Measurements from ENCODE around the gene RPL7L1. TPM values are rescaled to one million over a fixed set of nuclear protein-coding genes. Genes with fewer than 3 reads are reported as not detected.

RPL7L1 gene
- total and polyA plus RNA-seq, 2 of the 4 experiments (the other 2 are of a cell fraction): 43.0 to 112 TPM

GRCh38 chr6:42909835-42910234 is 30.4 kb downstream of the RPL7L1 start:
- Histone ChIP-seq H3K56ac (ENCODE audit: extremely low read depth, insufficient read depth, low read length) (no peak overlapping the region), H3K79me1 (ENCODE audit: low read depth in 1 of 2, low read length in 2 of 2) (no peaks in the 10 kb centered on the region), H3K4me3 (ENCODE audit: insufficient read depth, low read depth, low read length) (no peak overlapping the region), H3K18ac (ENCODE audit: low read depth, low read length) (no peak overlapping the region), H4K20me1 (ENCODE audit: insufficient read depth, low read length) (no peaks in the 10 kb centered on the region), H3K9me3 (ENCODE audit: control insufficient read depth, insufficient read depth, low read length) (no peaks in the 10 kb centered on the region), H2AFZ (replicated peaks; ENCODE audit: low read length, poor library complexity) (no peak overlapping the region), H2BK20ac (ENCODE audit: low read depth, low read length) (no peak overlapping the region), H2AK9ac (replicated peaks; ENCODE audit: low read depth, low read length, poor library complexity) (no peak overlapping the region), H2BK5ac (ENCODE audit: low read depth, low read length, poor library complexity, severe bottlenecking) (no peak overlapping the region), H3K36me3 (ENCODE audit: control insufficient read depth, insufficient read depth, low read length) (no peaks in the 10 kb centered on the region), H4K91ac (ENCODE audit: insufficient read depth, low read depth, low read length) (no peak overlapping the region), H4K5ac (ENCODE audit: low read depth, low read length) (no peak overlapping the region), H2BK15ac (ENCODE audit: low read depth, low read length) (no peak overlapping the region), H3K4me1 (ENCODE audit: control insufficient read depth, insufficient read depth, low read length) (no peaks in the 10 kb centered on the region), H3K9me1 (ENCODE audit: insufficient read depth, low read length) (no peaks in the 10 kb centered on the region), H3K14ac (replicated peaks; ENCODE audit: low read depth, low read length) (no peak overlapping the region), H3K4ac (ENCODE audit: low read depth, low read length) (no peak overlapping the region), H4K8ac (ENCODE audit: low read depth in 2 of 2, low read length in 2 of 2) (no peak overlapping the region), H3K4me2 (ENCODE audit: low read depth, low read length) (no peak overlapping the region), H3K27ac (ENCODE audit: insufficient read depth, low read length) (no peak overlapping the region), H3K23ac (ENCODE audit: low read depth, low read length) (no peak overlapping the region), H2BK120ac (ENCODE audit: low read depth, low read length) (no peak overlapping the region), H3K9ac (ENCODE audit: low read depth, low read length) (no peak overlapping the region), H2AK5ac (ENCODE audit: low read depth, low read length) (no peak overlapping the region), H3K27me3 (ENCODE audit: control insufficient read depth, insufficient read depth, low read length) (peaks cover 3% of the 10 kb centered on the region; the same call in 1 of the 2 replicates)
- ChIA-PET CTCF (no interaction called here), POLR2A (ENCODE audit: unreplicated experiment) (no interaction called here)
- dilution Hi-C loops (cut with HindIII; ENCODE audit: low sequenced_read_pairs, unreplicated experiment): no loop called here
- TF ChIP-seq SMC3 (IDR thresholded peaks at IDR 0.05; ENCODE audit: low read depth, low read length): no peak
- no peak for TF ChIP-seq NFE2L2 (IDR thresholded peaks at IDR 0.05; ENCODE audit: low read depth, low read length)
- TF ChIP-seq RFX5 (IDR thresholded peaks at IDR 0.05; ENCODE audit: low read depth, low read length): no peak
- no peak for TF ChIP-seq POLR2A (IDR thresholded peaks at IDR 0.05; ENCODE audit: low read depth, low read length)
- TF ChIP-seq CEBPB (IDR thresholded peaks at IDR 0.05; ENCODE audit: low read depth, low read length): no peak
- no peak for TF ChIP-seq MXI1 (IDR thresholded peaks at IDR 0.05; ENCODE audit: borderline replicate concordance, low read depth, low read length)
- TF ChIP-seq RCOR1 (IDR thresholded peaks at IDR 0.05; ENCODE audit: insufficient replicate concordance, low read length): no peak
- no peak for TF ChIP-seq CHD1 (IDR thresholded peaks at IDR 0.05; ENCODE audit: low read depth, low read length)
- no peak for TF ChIP-seq MAZ (IDR thresholded peaks at IDR 0.05; ENCODE audit: borderline replicate concordance, low read depth, low read length)
- no peak for TF ChIP-seq FOS (IDR thresholded peaks at IDR 0.05; ENCODE audit: low read depth, low read length)
- TF ChIP-seq USF2 (IDR thresholded peaks at IDR 0.05; ENCODE audit: low read depth, low read length): no peak
- TF ChIP-seq ELK1 (IDR thresholded peaks at IDR 0.05; ENCODE audit: borderline replicate concordance, low read depth, low read length): no peak
- no peak for TF ChIP-seq MAFK (IDR thresholded peaks at IDR 0.05; ENCODE audit: low read depth, low read length)
- no peak for TF ChIP-seq RAD21 (IDR thresholded peaks at IDR 0.05; ENCODE audit: low read length)
- TF ChIP-seq CTCF (conservative IDR thresholded peaks at IDR 0.05; ENCODE audit: low read depth, low read length): no peak
- no peak for TF ChIP-seq BHLHE40 (IDR thresholded peaks at IDR 0.05; ENCODE audit: low read depth, low read length)
- no TSS peak for BruUV-seq (replicated peaks)
- DNase-seq (no peak), ATAC-seq (ENCODE audit: low read depth) (no peak)
- WGBS, 2 experiments (ENCODE audit: extremely low coverage in 2 of 2, insufficient read length in 1 of 2): no CpG with 5 or more reads among the region's 10 CpGs
- in situ Hi-C loops (cut with MboI; ENCODE audit: low sequenced_read_pairs): loop anchor here (10.0 kb wide), 1 partner anchor 235 kb away; no protein-coding TSS in a partner anchor
- intact Hi-C loops (cut with micrococcal nuclease): loop anchor here (10.0 kb wide), 1 partner anchor 425 kb away; no protein-coding TSS in a partner anchor
